SK-N-SH (cell line): ENCODE measurements around the gene ZNRF1. TPM values are rescaled to one million over a fixed set of nuclear protein-coding genes. Genes with fewer than 3 reads are reported as not detected.

Experiments
- CTCF ChIA-PET: fragments of 300-600, 350-600 bp; formaldehyde crosslinking; extraction: SDS; loops from one replicate; lab custom pipeline; 2021; lab: Yijun Ruan, JAX
- POLR2A ChIA-PET: fragments of 350-600 bp; sonication (Branson Sonifier 250); formaldehyde crosslinking; extraction: SDS; loops from one replicate; lab custom pipeline; 2020; ENCODE audit warnings: antibody characterized with exemption, inconsistent platforms; lab: Yijun Ruan, JAX
- DNase-seq: peaks from one replicate; pipeline ENCODE4 v3.0.0; 2012
- H2AFZ ChIP-seq: fragments of 200-600 bp; sonication (generic); 2 replicates; pipeline ENCODE4 v1.8.1; 2016; ENCODE audit warnings: antibody characterized with exemption, mild to moderate bottlenecking, low read depth
- H3F3A ChIP-seq: fragments of 200-600 bp; sonication (generic); replicated peaks from 2 replicates; pipeline ENCODE3; 2016; ENCODE audit warnings: antibody characterized with exemption, mild to moderate bottlenecking; ENCODE audit not compliant: insufficient read depth
- H3K27ac ChIP-seq, 2 experiments: fragments of 200-500 bp in 1 of 2; fragments of 200-600 bp in 1 of 2; sonication (Bioruptor generic) in 1 of 2; sonication (generic), shearing (Covaris generic) in 1 of 2; 2 replicates each; pipeline versions ENCODE4 v1.5.1 to v1.6.1; 2014 to 2016; ENCODE audit warnings: low read depth in 2 of 2, inconsistent platforms in 1 of 2, low read length in 1 of 2, mild to moderate bottlenecking in 1 of 2, mixed read lengths in 1 of 2
- H3K27me3 ChIP-seq: fragments of 200-600 bp; sonication (generic), shearing (Covaris generic); 2 replicates; pipeline ENCODE4 v1.6.1; 2016; ENCODE audit warnings: mixed run types; ENCODE audit not compliant: insufficient read depth
- H3K36me3 ChIP-seq, 2 experiments: fragments of 200-500 bp in 1 of 2; fragments of 200-600 bp in 1 of 2; sonication (Bioruptor generic) in 1 of 2; sonication (generic) in 1 of 2; replicated peaks in 1 of 2; 2 replicates each; pipeline versions ENCODE3 to v1.5.1; 2014 to 2016; ENCODE audit warnings: low read length in 1 of 2, mild to moderate bottlenecking in 1 of 2; ENCODE audit not compliant: insufficient read depth in 2 of 2, control insufficient read depth in 1 of 2
- H3K4me1 ChIP-seq, 2 experiments: fragments of 200-500 bp in 1 of 2; fragments of 200-600 bp in 1 of 2; sonication (Bioruptor generic) in 1 of 2; sonication (generic), shearing (Covaris generic) in 1 of 2; 2 replicates each; pipeline versions ENCODE4 v1.5.1 to v1.6.1; 2014 to 2016; ENCODE audit warnings: low read depth in 1 of 2, low read length in 1 of 2, mixed run types in 1 of 2; ENCODE audit not compliant: insufficient read depth in 2 of 2, control insufficient read depth in 1 of 2
- H3K4me2 ChIP-seq: fragments of 200-600 bp; sonication (generic), shearing (Covaris generic); 2 replicates; pipeline ENCODE4 v1.6.1; 2017; ENCODE audit warnings: mixed run types
- H3K4me3 ChIP-seq, 2 experiments: fragments of 200-500 bp in 1 of 2; fragments of 200-600 bp in 1 of 2; sonication (Bioruptor generic) in 1 of 2; sonication (generic), shearing (Covaris generic) in 1 of 2; 2 replicates each; pipeline versions ENCODE4 v1.5.1 to v1.8.1; 2014 to 2016; ENCODE audit warnings: low read depth in 2 of 2, inconsistent platforms in 1 of 2, low read length in 1 of 2, mild to moderate bottlenecking in 1 of 2, mixed read lengths in 1 of 2, moderate library complexity in 1 of 2
- H3K79me2 ChIP-seq: fragments of 200-600 bp; sonication (generic); 2 replicates; pipeline ENCODE4 v1.8.1; 2017; ENCODE audit warnings: mild to moderate bottlenecking; ENCODE audit not compliant: insufficient read depth
- H3K9ac ChIP-seq: fragments of 200-600 bp; sonication (generic); 2 replicates; pipeline ENCODE4 v1.6.1; 2017; ENCODE audit warnings: mixed run types
- H3K9me2 ChIP-seq: fragments of 200-600 bp; sonication (generic); 2 replicates; pipeline ENCODE4 v1.6.1; 2017; ENCODE audit warnings: mixed run types
- H3K9me3 ChIP-seq: fragments of 200-600 bp; sonication (generic); 2 replicates; pipeline ENCODE4 v1.6.1; 2017; ENCODE audit warnings: mixed run types, mild to moderate bottlenecking, moderate library complexity
- H4K20me1 ChIP-seq: fragments of 200-600 bp; sonication (generic); 2 replicates; pipeline ENCODE4 v1.6.1; 2017; ENCODE audit warnings: mild to moderate bottlenecking, mixed run types; ENCODE audit not compliant: insufficient read depth
- CHD2 ChIP-seq: fragments of 150-350 bp; IDR thresholded peaks from 2 replicates; pipeline ENCODE4 v1.6.1; 2018; ENCODE audit warnings: low read length; ENCODE audit not compliant: partially characterized antibody
- ELF1 ChIP-seq: IDR thresholded peaks from 2 replicates; pipeline ENCODE4 v1.4.0; 2012
- EP300 ChIP-seq, 2 experiments: IDR thresholded peaks; 2 replicates each; pipeline versions ENCODE4 v1.4.0 to v1.6.1; 2012; ENCODE audit warnings: borderline replicate concordance in 1 of 2, low read depth in 1 of 2, low read length in 1 of 2
- FOSL2 ChIP-seq: IDR thresholded peaks from 2 replicates; pipeline ENCODE4 v1.4.0; 2012; ENCODE audit warnings: low read depth, mild to moderate bottlenecking, moderate library complexity, borderline replicate concordance
- FOXJ3 ChIP-seq: sonication (generic); formaldehyde crosslinking; IDR thresholded peaks from 2 replicates; pipeline ENCODE4 v1.5.1; 2020; ENCODE audit warnings: mild to moderate bottlenecking, missing genetic modification reagents
- FOXM1 ChIP-seq: IDR thresholded peaks from 2 replicates; pipeline ENCODE4 v1.4.0; 2012; ENCODE audit warnings: low read depth, mild to moderate bottlenecking
- JUND ChIP-seq: IDR thresholded peaks from 2 replicates; pipeline ENCODE4 v1.4.0; 2012
- MAX ChIP-seq: IDR thresholded peaks from 2 replicates; pipeline ENCODE4 v1.4.0; 2012; ENCODE audit warnings: low read depth
- MXI1 ChIP-seq: IDR thresholded peaks from 2 replicates; pipeline ENCODE4 v1.6.1; 2012; ENCODE audit warnings: mild to moderate bottlenecking, low read depth, low read length, improper control_type of control experiment
- NFIC ChIP-seq: IDR thresholded peaks from 2 replicates; pipeline ENCODE4 v1.4.0; 2012; ENCODE audit warnings: borderline replicate concordance
- PBX3 ChIP-seq: IDR thresholded peaks from 2 replicates; pipeline ENCODE4; 2012
- POLR2AphosphoS5 ChIP-seq: IDR thresholded peaks from 2 replicates; pipeline ENCODE4 v1.6.1; 2012; ENCODE audit warnings: low read depth, low read length
- RAD21 ChIP-seq: IDR thresholded peaks from 2 replicates; pipeline ENCODE4 v1.6.1; 2012; ENCODE audit warnings: mild to moderate bottlenecking, low read length
- RCOR1 ChIP-seq: fragments of 150-350 bp; IDR thresholded peaks from 2 replicates; pipeline ENCODE4 v1.6.1; 2017; ENCODE audit warnings: antibody characterized with exemption, low read length
- REST ChIP-seq: IDR thresholded peaks from 2 replicates; pipeline ENCODE4 v1.6.1; 2012; ENCODE audit warnings: mild to moderate bottlenecking, low read depth, low read length, moderate library complexity
- RFX5 ChIP-seq: IDR thresholded peaks from 2 replicates; pipeline ENCODE4 v1.6.1; 2012; ENCODE audit warnings: mild to moderate bottlenecking, improper control_type of control experiment, low read length
- SIN3A ChIP-seq: IDR thresholded peaks from 2 replicates; pipeline ENCODE4 v1.6.1; 2012; ENCODE audit warnings: low read depth, mild to moderate bottlenecking, low read length, moderate library complexity, borderline replicate concordance
- TAF1 ChIP-seq: IDR thresholded peaks from 2 replicates; pipeline ENCODE4 v1.6.1; 2012; ENCODE audit warnings: low read depth, mild to moderate bottlenecking, low read length, moderate library complexity, borderline replicate concordance
- TCF12 ChIP-seq: IDR thresholded peaks from 2 replicates; pipeline ENCODE4 v1.4.0; 2012
- TEAD4 ChIP-seq: IDR thresholded peaks from 2 replicates; pipeline ENCODE4 v1.4.0; 2012; ENCODE audit warnings: mild to moderate bottlenecking, borderline replicate concordance; ENCODE audit not compliant: insufficient read depth
- USF2 ChIP-seq: fragments of 150-350 bp; IDR thresholded peaks from 2 replicates; pipeline ENCODE4 v1.6.1; 2017; ENCODE audit warnings: antibody characterized with exemption, low read length, low read depth, borderline replicate concordance
- YY1 ChIP-seq: IDR thresholded peaks from 2 replicates; pipeline ENCODE4 v1.4.0; 2012; ENCODE audit warnings: low read depth, mild to moderate bottlenecking
- WGBS: methylation state at CpG from one replicate; pipeline ENCODE4 v1.1.6; 2017; ENCODE audit warnings: low lambda C conversion rate; 5-methylcytosine and 5-hydroxymethylcytosine counted together
- polyA plus RNA-seq, 3 experiments: library from polyadenylated mRNA; depleted of rRNA; stranded (reverse); fragments of >200 nt; gene quantifications; 2 replicates each; pipeline ENCODE4 v1.2.3, GENCODE V29; 2012

Gene ZNRF1
- polyA plus RNA-seq, 1 of the 3 experiments (the other 2 are of a cell fraction), result 23.7 TPM

GRCh38 chr16:75108792-75109731, 110.2 kb downstream of the ZNRF1 start:
- TF ChIP-seq RFX5 (no peak), MXI1 (no peak), USF2 (no peak), TEAD4 (peak; percentile 54; the same call in 1 of the 2 replicates), NFIC (peak; percentile 98), FOSL2 (peak; percentile 95), TAF1 (peak; percentile 48; the same call in 1 of the 2 replicates), PBX3 (peak; percentile 68), FOXJ3 (no peak), SIN3A (peak; percentile 50; the same call in 1 of the 2 replicates), REST (peak; percentile 54), RAD21 (no peak), CHD2 (no peak), POLR2AphosphoS5 (peak; percentile 75; the same call in 1 of the 2 replicates), FOXM1 (peak; percentile 66; the same call in 1 of the 2 replicates), RCOR1 (no peak), MAX (peak; percentile 97), EP300 (IDR thresholded peaks at IDR 0.05; ENCODE audit: borderline replicate concordance in 1 of 2, low read depth in 1 of 2, low read length in 1 of 2) (peak in 1 of 2 experiments; percentile 87; a peak in 1 of 4 replicates), TCF12 (peak; percentile 86), YY1 (peak; percentile 45; the same call in 1 of the 2 replicates), ELF1 (peak; percentile 56; the same call in 1 of the 2 replicates), JUND (peak; percentile 91)
- Histone ChIP-seq H3K4me3 (no peak overlapping the region; a peak in 1 of 4 replicates), H3K27ac (peak overlapping the region; percentile 62 to 73), H3K9me3 (no peaks in the 10 kb centered on the region), H2AFZ (no peak overlapping the region), H3K79me2 (0 out of 2 replicates have a peak, but pooled peaks cover 5% of the 10 kb centered on the region), H3K27me3 (no peaks in the 10 kb centered on the region), H3K4me2 (peak overlapping the region; percentile 74), H3K4me1 (peaks cover 41 to 68% of the 10 kb centered on the region in 2 experiments; a peak in 3 of 4 replicates), H4K20me1 (no peaks in the 10 kb centered on the region), H3F3A (peaks cover 25% of the 10 kb centered on the region), H3K9ac (peak overlapping the region; percentile 48), H3K9me2 (no peaks in the 10 kb centered on the region), H3K36me3 (no peaks in the 10 kb centered on the region)
- WGBS, result 65% methylated on average over 23 of the region's 27 CpGs
- ChIA-PET POLR2A (no interaction called here), CTCF (interaction anchor here (1.0 to 8.5 kb wide), 9 partner anchors 10 to 296 kb away, joined by 3 to 182 read pairs (median 3); partner anchors contain the start of gene ZNRF1)
- DNase-seq, result no peak
